ENCODE measurements around the gene EVC2.

The EVC2 gene

DNA sequence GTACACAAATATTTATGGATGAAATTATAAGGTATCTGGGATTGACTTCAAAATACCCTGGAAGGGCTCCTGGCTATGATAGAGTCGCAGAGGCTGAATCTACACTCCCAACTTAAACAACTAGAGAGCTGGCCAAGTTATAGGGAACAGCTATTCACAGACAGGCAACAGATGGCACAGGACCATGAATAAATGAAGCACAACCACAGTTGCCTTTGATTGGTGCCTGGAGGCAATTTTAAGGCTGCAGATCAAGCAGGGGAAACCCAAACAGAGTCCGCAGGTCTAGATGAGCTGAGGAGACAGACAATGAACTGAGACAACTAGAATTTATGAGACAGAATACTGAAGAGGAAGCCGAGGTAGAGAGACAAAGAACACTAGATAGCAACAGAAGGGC lies 155.9 kb downstream of the EVC2 start:
- no peak for DNase-seq

DNA sequence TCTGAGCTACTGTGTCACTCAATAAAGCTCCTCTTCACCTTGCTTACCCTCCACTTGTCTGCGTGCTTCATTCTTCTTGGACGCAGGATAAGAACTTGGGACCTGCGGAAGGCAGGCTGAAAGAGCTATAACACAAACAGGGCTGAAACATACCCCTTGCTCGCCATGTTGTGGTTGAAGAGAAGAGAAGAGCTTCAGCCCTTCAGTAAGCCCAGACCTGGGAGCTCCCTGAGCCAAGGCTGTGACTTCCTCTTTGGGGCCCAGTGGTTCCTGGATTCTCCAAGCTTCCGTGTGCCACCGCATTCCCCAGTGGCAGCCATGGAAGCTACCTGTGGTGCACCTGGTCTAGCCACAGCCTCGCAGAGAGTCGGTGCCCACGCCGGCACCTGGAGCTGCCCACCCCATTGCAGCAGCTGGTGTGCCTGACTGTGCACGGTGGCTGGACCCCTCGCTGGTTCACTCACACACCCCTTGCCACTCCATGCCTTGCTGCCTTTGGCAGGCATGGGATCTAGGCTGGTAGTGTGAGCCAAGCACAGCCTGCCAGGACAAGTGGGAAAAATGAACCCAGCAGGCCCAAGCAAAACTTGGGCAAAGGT lies 160.6 kb downstream of the EVC2 start:
- no peak for DNase-seq

DNA sequence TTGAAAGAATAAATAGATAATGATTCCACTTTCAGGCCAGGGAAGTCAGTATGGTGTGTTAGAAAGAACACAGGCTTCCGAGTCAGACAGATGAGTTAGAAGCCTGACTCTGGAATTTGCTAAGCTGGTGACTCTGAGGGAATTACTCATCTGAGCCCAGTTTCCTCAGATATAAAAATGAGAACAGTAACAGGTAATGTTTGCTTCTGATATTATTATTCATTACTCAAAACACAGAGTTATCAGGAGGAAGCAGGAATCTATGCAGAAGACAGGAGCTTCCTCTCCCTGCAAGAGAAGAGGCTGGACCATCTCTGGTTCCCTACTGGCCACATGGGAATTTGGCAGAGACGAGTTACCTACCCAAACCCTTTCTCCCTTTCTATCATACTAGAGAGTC lies 163.1 kb downstream of the EVC2 start:
- DNase-seq: no peak

DNA sequence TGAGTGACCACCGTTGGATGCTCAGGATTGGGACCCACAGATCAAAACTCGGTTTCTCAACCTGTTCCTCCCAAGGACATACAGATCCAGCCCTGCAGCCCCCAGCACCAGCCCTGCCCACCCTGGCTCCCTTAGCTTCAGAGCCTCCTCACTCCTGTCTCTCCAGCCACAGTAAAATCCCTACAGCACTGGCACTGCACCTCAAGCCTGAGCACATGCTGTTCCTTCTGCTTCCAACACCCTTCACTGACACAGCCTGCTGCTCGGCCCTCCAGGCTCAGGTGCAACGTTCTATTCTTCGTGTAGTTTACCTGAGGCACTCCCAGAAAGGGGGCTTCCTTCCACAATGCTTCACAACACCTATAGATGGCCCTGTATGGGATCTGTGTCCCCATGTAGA lies 163.6 kb downstream of the EVC2 start:
- DNase-seq: no peak

DNA sequence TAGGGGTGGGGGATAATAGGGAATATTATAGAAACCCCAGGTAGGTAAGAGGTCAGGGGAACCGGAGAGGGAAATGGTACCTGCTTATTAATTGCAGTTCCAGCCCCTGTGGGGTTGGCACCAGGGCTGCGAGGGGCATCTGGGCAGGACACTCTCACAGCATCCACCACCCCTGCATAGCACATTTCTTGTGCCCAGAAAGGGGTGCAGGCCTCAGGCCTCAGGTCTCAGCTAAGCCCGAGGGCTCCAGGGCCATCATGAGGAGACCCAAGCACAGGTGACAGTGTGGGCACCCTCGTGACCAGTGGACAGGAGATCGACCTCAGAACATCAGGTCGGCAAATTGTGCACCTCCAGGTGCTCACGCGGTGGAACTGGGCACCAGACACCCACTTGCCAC lies 164.7 kb downstream of the EVC2 start:
- no peak for DNase-seq

DNA sequence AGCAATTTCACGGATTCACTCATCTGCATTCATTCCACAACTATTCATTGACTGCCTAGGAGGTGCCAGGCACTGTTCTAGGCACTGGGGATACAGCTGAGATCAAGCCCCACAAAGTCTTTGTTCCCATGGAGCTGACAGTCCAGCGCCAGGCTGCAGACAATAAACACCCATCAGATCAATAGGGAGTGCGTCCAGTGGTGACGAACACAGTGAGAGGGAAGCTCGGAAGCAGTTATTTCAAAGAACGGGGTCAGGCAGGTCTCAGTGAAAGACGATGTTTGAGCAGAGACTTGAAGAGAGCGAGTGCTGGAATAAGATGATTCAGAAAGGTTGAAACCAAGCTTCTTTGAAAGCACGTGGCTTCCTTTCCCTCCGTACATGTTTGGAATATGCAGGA lies 167.2 kb downstream of the EVC2 start:
- no peak for DNase-seq

DNA sequence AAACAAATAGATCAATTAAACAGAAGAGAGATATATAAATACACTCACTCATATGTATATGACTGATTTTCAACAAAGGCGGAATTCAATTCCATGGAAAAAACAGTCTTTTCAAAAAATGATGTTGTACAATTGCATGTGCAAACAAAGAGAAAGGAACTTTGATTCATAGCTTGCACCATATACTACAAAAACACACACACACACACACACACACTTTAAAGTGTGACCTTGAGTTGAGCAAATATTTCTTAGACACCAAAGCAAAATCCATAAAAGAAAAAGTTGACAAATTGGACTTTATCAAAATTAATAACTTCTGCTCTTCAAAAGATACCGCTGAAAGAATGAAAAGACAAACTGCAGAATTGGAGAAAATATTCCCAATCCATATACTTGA lies 168.8 kb downstream of the EVC2 start:
- DNase-seq: no peak

DNA sequence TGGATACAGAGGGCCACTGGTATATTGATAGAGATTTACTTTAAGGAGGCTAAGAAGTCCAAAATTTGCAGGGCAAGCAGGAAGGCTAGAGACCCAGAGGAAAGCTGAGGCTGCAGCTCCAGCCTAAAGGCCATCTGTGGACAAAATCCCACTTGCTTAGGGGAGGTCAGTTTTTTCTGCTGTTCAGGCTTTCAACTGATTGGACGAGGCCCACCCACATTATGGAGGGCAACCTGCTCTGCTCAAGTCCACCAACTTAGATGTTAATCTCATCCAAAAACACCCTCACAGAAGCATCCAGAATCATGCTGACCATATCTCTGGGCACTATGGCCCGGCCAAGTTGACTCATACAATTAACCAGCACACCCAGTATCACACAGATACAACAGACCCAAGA lies 176.3 kb downstream of the EVC2 start:
- no peak for DNase-seq

DNA sequence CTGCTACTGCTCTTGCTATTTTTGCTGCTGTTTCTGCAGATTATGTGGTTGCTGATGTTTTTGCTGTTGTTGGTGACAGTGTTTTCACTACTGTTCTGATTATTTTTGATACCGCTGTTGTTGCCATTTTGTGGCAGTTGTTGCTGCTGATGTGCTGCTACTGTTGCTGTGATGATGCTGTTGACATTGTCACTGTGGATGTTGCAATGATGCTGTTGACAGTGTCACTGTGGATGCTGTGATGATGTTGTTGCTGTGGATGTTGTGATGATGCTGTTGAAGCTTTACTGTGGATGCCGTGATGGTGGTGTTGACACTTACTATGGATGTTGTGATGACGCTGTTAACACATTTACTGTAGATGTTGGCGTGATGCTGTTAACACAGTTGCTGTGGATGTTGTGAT lies 180.3 kb downstream of the EVC2 start:
- DNase-seq: no peak

DNA sequence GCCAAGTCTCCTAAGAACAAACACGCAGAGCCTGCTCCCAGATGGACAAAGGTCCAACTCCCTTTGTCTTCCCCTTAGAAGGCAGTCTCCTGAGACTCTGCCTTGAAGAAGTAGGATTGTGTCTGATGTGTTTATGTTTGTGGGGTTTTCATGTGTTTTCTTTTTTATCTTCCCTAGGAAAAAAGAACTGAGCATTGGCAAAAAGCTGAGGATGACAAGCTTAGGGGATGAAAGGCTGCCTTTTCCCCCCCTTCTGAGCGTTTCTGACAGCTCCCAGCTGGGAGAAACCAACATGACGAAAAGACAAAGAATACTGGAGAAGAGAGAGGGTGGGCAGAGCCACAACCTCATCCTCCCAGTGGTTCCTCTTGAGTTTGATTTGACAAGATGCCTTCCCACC lies 181.1 kb downstream of the EVC2 start:
- no peak for DNase-seq

DNA sequence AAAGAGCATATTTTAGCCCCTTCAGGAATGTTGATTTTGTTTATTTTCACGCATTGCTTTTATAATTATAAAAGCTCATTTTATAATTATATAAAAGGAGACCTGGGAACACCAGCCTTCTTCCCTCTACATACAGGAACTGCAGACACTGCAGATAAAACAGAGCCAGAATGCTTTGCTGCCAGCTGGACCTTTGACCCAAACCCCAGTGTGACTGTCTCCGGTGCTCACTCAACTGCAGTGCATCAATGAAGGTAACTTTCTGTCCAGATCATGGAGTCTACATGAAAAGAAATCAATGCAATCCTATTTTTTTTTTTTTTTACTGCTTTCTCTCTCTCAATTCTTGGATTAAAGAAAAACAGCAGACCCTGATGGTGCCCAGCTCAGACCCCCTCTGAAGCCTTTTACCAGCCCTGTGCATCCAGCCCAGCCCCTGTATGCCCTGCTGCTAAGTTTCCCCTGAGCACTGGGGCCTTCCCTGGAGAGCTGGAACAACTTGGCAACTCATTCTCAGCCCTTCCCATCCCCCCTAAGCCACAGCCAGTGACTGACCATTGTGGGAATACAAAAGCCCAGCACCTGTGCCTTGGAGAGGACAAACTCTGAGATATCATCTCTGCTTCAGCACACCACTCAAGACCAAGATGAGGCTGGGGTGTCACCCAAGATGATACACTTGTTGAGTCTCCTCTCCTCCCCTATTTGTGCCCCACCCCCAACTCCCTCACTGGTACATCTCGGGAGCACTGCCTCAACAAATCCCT lies 182.1 kb downstream of the EVC2 start:
- DNase-seq: no peak

DNA sequence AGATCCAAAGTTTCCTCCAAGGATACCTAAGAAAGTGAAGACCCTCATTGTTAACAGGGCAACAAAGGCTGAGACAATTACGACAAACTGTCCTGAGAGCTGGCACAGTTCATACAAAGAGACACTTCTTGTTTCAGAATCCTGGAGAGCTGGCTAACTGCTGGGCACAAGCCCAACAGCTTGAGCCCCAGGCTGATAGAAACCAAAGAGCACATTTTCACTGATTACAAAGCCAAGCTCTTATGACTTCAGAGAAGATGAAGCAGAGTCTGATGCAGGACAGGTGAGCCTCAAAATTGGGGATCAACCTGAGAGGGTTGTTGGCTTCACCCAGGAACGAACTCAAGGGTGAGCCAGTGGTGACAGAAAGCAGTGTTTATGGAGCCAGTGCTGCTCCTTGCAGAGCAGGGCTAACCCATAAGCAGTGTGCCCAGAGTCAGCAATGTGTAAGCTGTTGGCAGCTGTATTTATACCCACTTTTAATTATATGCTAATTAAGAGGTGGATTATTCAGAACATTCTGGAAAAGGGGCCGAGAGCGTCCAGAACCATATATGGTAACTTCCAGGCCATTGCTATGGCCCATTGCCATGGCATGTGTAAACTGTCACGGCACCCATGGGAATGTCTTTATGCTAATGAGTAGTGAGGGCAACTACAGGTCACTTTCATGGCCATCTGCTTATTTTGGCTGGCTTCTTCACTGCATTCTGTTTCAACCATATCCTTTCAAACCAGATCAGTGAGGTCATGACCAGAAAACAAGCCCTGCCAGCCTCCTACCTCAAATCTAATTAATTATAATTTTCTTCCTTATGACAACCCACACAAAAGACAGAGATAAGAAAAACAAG lies 183.7 kb downstream of the EVC2 start:
- no peak for DNase-seq

DNA sequence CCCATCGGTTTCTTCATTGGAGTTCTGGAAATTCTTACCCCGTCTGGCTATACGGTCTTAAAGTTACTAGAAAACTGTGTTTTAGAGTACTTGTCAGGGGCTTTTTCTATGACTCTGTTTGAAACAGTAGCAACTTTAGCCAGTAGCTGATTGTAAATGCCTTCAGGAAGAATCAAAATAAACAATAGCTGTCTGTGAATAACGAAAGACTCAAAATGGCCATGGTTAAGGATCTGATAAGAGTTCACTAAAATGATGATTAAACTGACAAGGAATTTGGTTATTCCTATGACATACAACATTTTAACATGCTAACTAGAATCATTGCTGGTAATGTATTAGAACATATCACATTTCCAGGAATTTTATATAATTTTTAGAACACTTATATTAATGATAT lies 191.0 kb downstream of the EVC2 start:
- DNase-seq: no peak

DNA sequence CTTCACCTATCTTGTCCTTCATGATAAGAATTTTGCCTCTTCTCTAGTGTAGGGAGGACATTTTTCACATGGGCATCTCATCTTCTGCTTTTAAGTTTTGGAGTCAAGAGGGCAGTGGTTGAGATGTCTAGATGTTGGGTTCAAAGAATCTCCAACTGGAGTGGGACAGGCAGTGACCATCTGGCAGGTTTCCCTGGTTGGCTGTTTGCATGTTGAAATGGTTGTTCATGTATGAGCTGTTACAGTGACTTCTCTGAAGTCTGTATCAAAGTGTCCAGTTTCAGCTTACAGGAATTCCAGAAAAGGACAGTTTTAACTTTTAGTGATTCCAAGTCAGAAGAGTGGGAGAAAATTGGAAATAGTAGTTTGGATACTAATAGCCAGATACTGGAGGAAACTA lies 192.7 kb downstream of the EVC2 start:
- no peak for DNase-seq
